ENCODE data around the gene LRRC61.

Gene LRRC61

GRCh38 chr7:150317748-150318444 lies 5.3 kb upstream of the LRRC61 start:
- Histone ChIP-seq H3K4me3 (ENCODE audit: low read depth, low read length) (no peak overlapping the region), H3K4me1 (ENCODE audit: control insufficient read depth, insufficient read depth, low read length) (no peaks in the 10 kb centered on the region), H3K27ac (ENCODE audit: extremely low read depth, low read depth, low read length) (no peak overlapping the region), H3K36me3 (ENCODE audit: control insufficient read depth in 2 of 2, insufficient read depth in 1 of 2, low read length in 2 of 2) (no peaks in the 10 kb centered on the region), H3K9me3 (ENCODE audit: control insufficient read depth, insufficient read depth, low read depth, low read length) (no peaks in the 10 kb centered on the region)
- TF ChIP-seq ZNF19 (tag by site-specific recombination; IDR thresholded peaks at IDR 0.05; ENCODE audit: low read depth) (no peak), ZNF140 (tag by site-specific recombination; IDR thresholded peaks at IDR 0.05) (no peak), ZNF677 (tag by site-specific recombination; IDR thresholded peaks at IDR 0.05) (no peak), ZNF211 (tag by site-specific recombination; IDR thresholded peaks at IDR 0.05; ENCODE audit: low read depth) (no peak), ZNF214 (tag by site-specific recombination; IDR thresholded peaks at IDR 0.05; ENCODE audit: borderline replicate concordance) (no peak)
- ChIA-PET POLR2A (no interaction called here), CTCF (no interaction called here)

- ChIA-PET POLR2A (no interaction called here), CTCF (no interaction called here)
- Histone ChIP-seq H3K4me3 (ENCODE audit: low read depth, low read length) (no peak overlapping the region), H3K4me1 (ENCODE audit: control insufficient read depth, insufficient read depth, low read length) (no peaks in the 10 kb centered on the region), H3K9me3 (ENCODE audit: control insufficient read depth, insufficient read depth, low read depth, low read length) (no peaks in the 10 kb centered on the region), H3K36me3 (ENCODE audit: control insufficient read depth in 2 of 2, insufficient read depth in 1 of 2, low read length in 2 of 2) (peaks cover 5 to 25% of the 10 kb centered on the region in 2 experiments; a peak in 2 of 3 replicates), H3K27ac (ENCODE audit: extremely low read depth, low read depth, low read length) (no peak overlapping the region)
- TF ChIP-seq ZNF266 (tag by site-specific recombination; IDR thresholded peaks at IDR 0.05; ENCODE audit: low read depth) (no peak), CTCF (tag by site-specific recombination; IDR thresholded peaks at IDR 0.05) (no peak), KLF8 (tag by site-specific recombination; IDR thresholded peaks at IDR 0.05) (no peak), ZNF398 (tag by site-specific recombination; IDR thresholded peaks at IDR 0.05) (no peak), KLF7 (tag by site-specific recombination; IDR thresholded peaks at IDR 0.05; ENCODE audit: borderline replicate concordance) (no peak), ZNF169 (tag by site-specific recombination; IDR thresholded peaks at IDR 0.05) (no peak), ZNF629 (tag by site-specific recombination; IDR thresholded peaks at IDR 0.05) (no peak), SCRT2 (tag by site-specific recombination; IDR thresholded peaks at IDR 0.05) (no peak), PRDM10 (tag by site-specific recombination; IDR thresholded peaks at IDR 0.05) (no peak), ZSCAN5A (tag by site-specific recombination; IDR thresholded peaks at IDR 0.05) (no peak), ZNF558 (tag by site-specific recombination; IDR thresholded peaks at IDR 0.05) (no peak), PRDM6 (tag by site-specific recombination; IDR thresholded peaks at IDR 0.05) (no peak)
Observed at GRCh38 chr7:150321788-150322113, 1.4 kb upstream of the LRRC61 start.
